Activated T-cell treated with anti-CD3 and anti-CD28 coated beads for 4 hours (primary cell): Measurements from ENCODE around the gene NTSR1.
"Not testable (repeated sequence)": the region's sequence is repeated elsewhere in the genome, so short reads cannot be mapped to it uniquely, and the experiment has no call there.

Experiments used
- DNase-seq: peaks from one replicate; pipeline ENCODE4 v3.0.0-alpha.2; 2020

NTSR1 gene

GRCh38 chr20:62675156-62675876, 33.3 kb upstream of the NTSR1 start:
- DNase-seq: no peak

- DNase-seq: no peak
Observed at GRCh38 chr20:62675877-62676260, 32.8 kb upstream of the NTSR1 start.

- DNase-seq: no peak
Observed at GRCh38 chr20:62676976-62677375, 31.7 kb upstream of the NTSR1 start.

- DNase-seq: no peak
Observed at GRCh38 chr20:62677678-62678077, 31.0 kb upstream of the NTSR1 start.

- DNase-seq: no peak
Observed at GRCh38 chr20:62678553-62678952, 30.1 kb upstream of the NTSR1 start.

- DNase-seq: no peak
Observed at GRCh38 chr20:62679978-62680589, 28.6 kb upstream of the NTSR1 start.

- no peak for DNase-seq
Observed at GRCh38 chr20:62682912-62683517, 25.6 kb upstream of the NTSR1 start.

GRCh38 chr20:62683660-62684322, 24.8 kb upstream of the NTSR1 start:
- DNase-seq: not testable (repeated sequence)

- DNase-seq: no peak
Observed at GRCh38 chr20:62684981-62685380, 23.7 kb upstream of the NTSR1 start.

- DNase-seq: no peak
Observed at GRCh38 chr20:62685781-62686555, 22.7 kb upstream of the NTSR1 start.

- DNase-seq: no peak
Observed at GRCh38 chr20:62686869-62687830, 21.5 kb upstream of the NTSR1 start.

GRCh38 chr20:62688083-62688482, 20.6 kb upstream of the NTSR1 start:
- DNase-seq: no peak

- DNase-seq: no peak
Observed at GRCh38 chr20:62688855-62689460, 19.7 kb upstream of the NTSR1 start.

- DNase-seq: no peak
Observed at GRCh38 chr20:62689861-62690260, 18.8 kb upstream of the NTSR1 start.

- no peak for DNase-seq
Observed at GRCh38 chr20:62690261-62690820, 18.3 kb upstream of the NTSR1 start.

- no peak for DNase-seq
Observed at GRCh38 chr20:62691487-62691886, 17.1 kb upstream of the NTSR1 start.

- no peak for DNase-seq
Observed at GRCh38 chr20:62692176-62692575, 16.5 kb upstream of the NTSR1 start.

- no peak for DNase-seq
Observed at GRCh38 chr20:62692801-62693523, 15.7 kb upstream of the NTSR1 start.

GRCh38 chr20:62693524-62693922, 15.1 kb upstream of the NTSR1 start:
- DNase-seq: no peak

- DNase-seq: no peak
Observed at GRCh38 chr20:62694106-62694505, 14.5 kb upstream of the NTSR1 start.
